ENCODE data around the gene IFNA13. TPM values are rescaled to one million over a fixed set of nuclear protein-coding genes. Genes with fewer than 3 reads are reported as not detected.
"Not testable (repeated sequence)": the region's sequence is repeated elsewhere in the genome, so short reads cannot be mapped to it uniquely, and the experiment has no call there.

Gene IFNA13
- total RNA-seq, 1 experiment from 2014 or later: not detected

GRCh38 chr9:21383627-21384026, 15.8 kb upstream of the IFNA13 start:
- H3K4me1 Mint-ChIP-seq: peaks cover 15% of the 10 kb centered on the region
- H3K27me3 Mint-ChIP-seq (ENCODE audit: low read depth): no peaks in the 10 kb centered on the region; the same call in 1 of the 2 replicates
- DNase-seq (ENCODE audit: low spot score) (no peak), ATAC-seq (no peak)
- H3K36me3 Mint-ChIP-seq: no peaks in the 10 kb centered on the region
- no peak overlapping the region for H3K4me3 Mint-ChIP-seq
- no peaks in the 10 kb centered on the region; the same call in 1 of the 2 replicates for H3K9me3 Mint-ChIP-seq
- no peak overlapping the region for H3K27ac Mint-ChIP-seq
- no peak for TF ChIP-seq EMX1 (CRISPR knock-in tag; IDR thresholded peaks at IDR 0.05)
- CTCF ChIA-PET: no interaction called here
- POLR2A ChIA-PET: no interaction called here

GRCh38 chr9:21381448-21382339, 13.8 kb upstream of the IFNA13 start:
- Mint-ChIP-seq H3K9me3 (no peaks in the 10 kb centered on the region; the same call in 1 of the 2 replicates), H3K27me3 (ENCODE audit: low read depth) (no peaks in the 10 kb centered on the region; the same call in 1 of the 2 replicates), H3K4me1 (peaks cover 15% of the 10 kb centered on the region), H3K4me3 (no peak overlapping the region), H3K27ac (no peak overlapping the region), H3K36me3 (no peaks in the 10 kb centered on the region)
- peak; percentile 80 for ATAC-seq
- TF ChIP-seq ERG (CRISPR knock-in tag; IDR thresholded peaks at IDR 0.05): no peak
- no peak for TF ChIP-seq FOXK1 (CRISPR knock-in tag; IDR thresholded peaks at IDR 0.05)
- TF ChIP-seq OVOL2 (CRISPR knock-in tag; IDR thresholded peaks at IDR 0.05; ENCODE audit: borderline replicate concordance): no peak
- TF ChIP-seq ZNF423 (CRISPR knock-in tag; IDR thresholded peaks at IDR 0.05): peak; percentile 83
- TF ChIP-seq ATF2 (CRISPR knock-in tag; IDR thresholded peaks at IDR 0.05; ENCODE audit: borderline replicate concordance, low read depth): no peak
- TF ChIP-seq NR2C2 (CRISPR knock-in tag; IDR thresholded peaks at IDR 0.05): no peak
- no peak for TF ChIP-seq ZNF232 (CRISPR knock-in tag; IDR thresholded peaks at IDR 0.05)
- ChIA-PET POLR2A (no interaction called here), CTCF (interaction anchor here (0.6 to 1.9 kb wide), 3 partner anchors 10 to 329 kb away, joined by 3 to 9 read pairs (median 4); no protein-coding TSS in a partner anchor)
- peak; percentile 21 for DNase-seq (ENCODE audit: low spot score)

GRCh38 chr9:21371467-21371866, 3.6 kb upstream of the IFNA13 start:
- H3K4me3 Mint-ChIP-seq, CTCF ChIA-PET, POLR2A ChIA-PET: not testable (repeated sequence)

GRCh38 chr9:21367169-21367568, 688 bp downstream of the IFNA13 start:
- H3K4me1 Mint-ChIP-seq; H3K9me3 Mint-ChIP-seq; H3K36me3 Mint-ChIP-seq; ATAC-seq; H3K27ac Mint-ChIP-seq; DNase-seq (ENCODE audit: low spot score); H3K4me3 Mint-ChIP-seq; CTCF ChIA-PET; H3K27me3 Mint-ChIP-seq (ENCODE audit: low read depth); POLR2A ChIA-PET: not testable (repeated sequence)

More at GRCh38 chr9:21371467-21371866, 3.6 kb upstream of the IFNA13 start:
- DNase-seq (ENCODE audit: low spot score); H3K4me1 Mint-ChIP-seq; H3K36me3 Mint-ChIP-seq; H3K27ac Mint-ChIP-seq; H3K27me3 Mint-ChIP-seq (ENCODE audit: low read depth); H3K9me3 Mint-ChIP-seq: not testable (repeated sequence)
- peak; percentile 89 for ATAC-seq

- Mint-ChIP-seq H3K9me3 (no peaks in the 10 kb centered on the region), H3K4me1 (no peaks in the 10 kb centered on the region), H3K27me3 (ENCODE audit: low read depth) (no peaks in the 10 kb centered on the region), H3K4me3 (no peak overlapping the region), H3K36me3 (no peaks in the 10 kb centered on the region), H3K27ac (no peak overlapping the region)
- DNase-seq (ENCODE audit: low spot score) (no peak), ATAC-seq (no peak)
- CTCF ChIA-PET: no interaction called here
- POLR2A ChIA-PET: no interaction called here
- TF ChIP-seq IRF1 (CRISPR knock-in tag; IDR thresholded peaks at IDR 0.05) (no peak), IRF2 (CRISPR knock-in tag; IDR thresholded peaks at IDR 0.05; ENCODE audit: borderline replicate concordance, low read depth) (no peak), SMAD3 (CRISPR knock-in tag; IDR thresholded peaks at IDR 0.05; ENCODE audit: borderline replicate concordance) (no peak), JUN (CRISPR knock-in tag; IDR thresholded peaks at IDR 0.05) (no peak), ZNF512 (CRISPR knock-in tag; IDR thresholded peaks at IDR 0.05; ENCODE audit: borderline replicate concordance) (no peak), NR3C1 (CRISPR knock-in tag; conservative IDR thresholded peaks at IDR 0.05; ENCODE audit: low read depth) (no peak), RELA (CRISPR knock-in tag; IDR thresholded peaks at IDR 0.05; ENCODE audit: borderline replicate concordance) (no peak), ZNF396 (CRISPR knock-in tag; IDR thresholded peaks at IDR 0.05; ENCODE audit: borderline replicate concordance) (no peak), CDX4 (CRISPR knock-in tag; IDR thresholded peaks at IDR 0.05; ENCODE audit: borderline replicate concordance) (no peak), ATF3 (CRISPR knock-in tag; conservative IDR thresholded peaks at IDR 0.05) (no peak)
Observed at GRCh38 chr9:21362287-21362686, 5.6 kb downstream of the IFNA13 start.
